Mammary epithelial cell (primary cell): Measurements from ENCODE around the gene RETREG2.

Source experiments
- CTCF ChIP-seq, 2 donors: IDR thresholded peaks in 1 of 2; conservative IDR thresholded peaks in 1 of 2; 2 replicates each; pipeline ENCODE4 v1.5.1; 2011 to 2012; ENCODE audit warnings: inconsistent platforms in 2 of 2, low read length in 2 of 2, mild to moderate bottlenecking in 2 of 2, control low read depth in 1 of 2, low read depth in 1 of 2; ENCODE audit not compliant: insufficient read depth in 1 of 2; ENCODE audit errors: extremely low read depth in 1 of 2
- EZH2 ChIP-seq: IDR thresholded peaks from 2 replicates; pipeline ENCODE4 v1.6.1; 2012; ENCODE audit warnings: low read length, inconsistent platforms, borderline replicate concordance

- TF ChIP-seq CTCF (conservative IDR thresholded peaks at IDR 0.05 in 1 of 2, IDR thresholded peaks at IDR 0.05 in 1 of 2; ENCODE audit: extremely low read depth in 1 of 2, insufficient read depth in 1 of 2, low read depth in 1 of 2, low read length in 2 of 2) (no peak), EZH2 (no peak)
Measured at GRCh38 chr2:219159771-219160185, 18.3 kb upstream of the RETREG2 start.
